Left lung (tissue), 10 donors: Measurements from ENCODE around the gene NUMB. TPM values are rescaled to one million over a fixed set of nuclear protein-coding genes. Genes with fewer than 3 reads are reported as not detected.

Experiments
- ATAC-seq: fragments of 200-7000 bp; cut with Tn5 transposase; one replicate; pipeline ENCODE4 v1.9.1; 2020; ENCODE audit warnings: moderate library complexity
- DNase-seq, 4 donors: peaks; one replicate each; pipeline ENCODE4 v3.0.0-alpha.2; 2013 to 2020
- H3K27ac ChIP-seq, 2 donors: fragments of 200-600 bp; sonication (generic) in 1 of 2; one replicate each; pipeline versions ENCODE4 v1.5.0 to v1.8.0; 2020 to 2021
- H3K27me3 ChIP-seq, 2 donors: fragments of 200-600 bp; sonication (generic) in 1 of 2; one replicate each; pipeline versions ENCODE4 v1.5.0 to v1.8.0; 2020 to 2021
- H3K36me3 ChIP-seq, 2 donors: fragments of 200-600 bp; sonication (generic) in 1 of 2; one replicate each; pipeline versions ENCODE4 v1.5.0 to v1.8.0; 2020 to 2021
- H3K4me1 ChIP-seq, 2 donors: fragments of 200-600 bp; one replicate each; pipeline ENCODE4 v1.8.0; 2021
- H3K4me3 ChIP-seq, 2 donors: fragments of 200-600 bp; sonication (generic) in 1 of 2; one replicate each; pipeline versions ENCODE4 v1.5.0 to v1.8.0; 2020 to 2021; ENCODE audit warnings: mild to moderate bottlenecking in 1 of 2
- H3K9me3 ChIP-seq, 2 donors: fragments of 200-600 bp; sonication (generic) in 1 of 2; one replicate each; pipeline versions ENCODE4 v1.5.0 to v1.8.0; 2020 to 2021
- CTCF ChIP-seq, 2 donors: fragments of 200-600 bp; sonication (generic) in 1 of 2; IDR thresholded peaks; one replicate each; pipeline versions ENCODE4 v1.5.0 to v1.8.0; 2021; ENCODE audit warnings: antibody characterized with exemption in 2 of 2
- intact Hi-C, 2 donors: fragments of 100-400 bp; cut with DNase I; formaldehyde crosslinking; loops; one replicate each; pipeline versions ENCODE4 v1.11.2 to v1.14.2; 2022
- polyA plus RNA-seq, 6 donors: library from polyadenylated mRNA; unstranded; fragments of 120-200 nt; gene quantifications; one replicate each; pipeline ENCODE4 v1.2.1, GENCODE V29; 2013; ENCODE audit not compliant: insufficient read length in 6 of 6
- total RNA-seq, 2 donors: library from RNA; stranded (reverse); fragmentation: NEBNext Ultra II Directional; extraction: Animal tissue kit (Norgen Biotek cat#: 25700); gene quantifications; one replicate each; pipeline ENCODE4 v1.2.1, GENCODE V29; 2021
- donor health status: DM: no; HTN: yes; CAD: no.
- donor health status: DM: no; HTN: no; CAD: no.

Gene NUMB
- total and polyA plus RNA-seq, 8 donors, result 91.0 to 121 (median 105) TPM

- Histone ChIP-seq H3K27me3 (peaks cover 0 to 31% of the 10 kb centered on the region in 2 donors), H3K9me3 (no peaks in the 10 kb centered on the region), H3K27ac (no peak overlapping the region), H3K4me1 (peaks cover 0 to 17% of the 10 kb centered on the region in 2 donors), H3K36me3 (no peaks in the 10 kb centered on the region), H3K4me3 (peak overlapping the region; percentile 53 to 56)
- intact Hi-C loops, result no loop called here
- ATAC-seq, result no peak
- TF ChIP-seq CTCF (IDR thresholded peaks at IDR 0.05), result no peak
- no peak for DNase-seq
These were observed 211.8 kb downstream of the NUMB start for GRCh38 chr14:73246387-73247150.

- DNase-seq (peak in 3 of 4 donors; percentile 68 to 96 (median 76)), ATAC-seq (peak; percentile 97)
- TF ChIP-seq CTCF (IDR thresholded peaks at IDR 0.05), result no peak
- H3K4me3 ChIP-seq, result peak overlapping the region; percentile 53 to 56
- intact Hi-C loops, result no loop called here
- H3K36me3 ChIP-seq, result no peaks in the 10 kb centered on the region
- H3K4me1 ChIP-seq, result peaks cover 0 to 23% of the 10 kb centered on the region in 2 donors
- H3K27me3 ChIP-seq, result peaks cover 0 to 39% of the 10 kb centered on the region in 2 donors
- H3K9me3 ChIP-seq, result no peaks in the 10 kb centered on the region
- H3K27ac ChIP-seq, result no peak overlapping the region
These were observed 212.6 kb downstream of the NUMB start for GRCh38 chr14:73245480-73246325.

- no peaks in the 10 kb centered on the region for H3K9me3 ChIP-seq
- intact Hi-C loops, result no loop called here
- H3K4me3 ChIP-seq, result no peak overlapping the region
- peaks cover 5 to 33% of the 10 kb centered on the region in 2 donors for H3K4me1 ChIP-seq
- no peak for TF ChIP-seq CTCF (IDR thresholded peaks at IDR 0.05)
- peaks cover 3 to 49% of the 10 kb centered on the region in 2 donors for H3K27me3 ChIP-seq
- H3K27ac ChIP-seq, result no peak overlapping the region
- no peak for DNase-seq
- H3K36me3 ChIP-seq, result no peaks in the 10 kb centered on the region
- ATAC-seq, result no peak
These were observed 213.6 kb downstream of the NUMB start for GRCh38 chr14:73244541-73245290.

- Histone ChIP-seq H3K4me3 (no peak overlapping the region), H3K27me3 (peaks cover 5 to 59% of the 10 kb centered on the region in 2 donors), H3K4me1 (peaks cover 14 to 43% of the 10 kb centered on the region in 2 donors), H3K9me3 (no peaks in the 10 kb centered on the region), H3K27ac (no peak overlapping the region), H3K36me3 (no peaks in the 10 kb centered on the region)
- intact Hi-C loops, result no loop called here
- ATAC-seq, result no peak
- TF ChIP-seq CTCF (IDR thresholded peaks at IDR 0.05), result no peak
- no peak for DNase-seq
These were observed 214.6 kb downstream of the NUMB start for GRCh38 chr14:73243748-73244147.
